ENCODE results near the gene CNTN6.

DNA sequence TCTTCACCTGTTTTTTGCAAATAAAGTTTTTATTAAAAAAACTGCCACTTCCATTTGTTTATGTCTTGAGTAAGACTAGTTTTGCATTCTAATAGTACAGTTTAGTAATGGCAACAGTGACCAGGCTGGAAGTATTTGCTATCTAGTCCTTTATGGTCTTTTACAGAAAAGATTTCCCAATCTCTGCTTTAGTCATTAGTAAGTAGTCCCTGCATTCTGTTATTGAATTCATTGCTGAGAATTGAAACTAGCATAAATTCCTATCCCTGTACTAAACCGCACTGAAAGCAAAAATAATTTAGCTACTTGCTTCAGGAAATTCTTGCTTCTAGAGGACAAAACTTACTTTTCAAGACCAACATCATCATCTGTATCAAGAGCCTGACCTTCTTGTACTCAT, 46.2 kb downstream of the CNTN6 start:
- TF ChIP-seq ZNF138 (CRISPR knock-in tag; conservative IDR thresholded peaks at IDR 0.05) = no peak
- no peak for TF ChIP-seq SMAD4 (CRISPR knock-in tag; IDR thresholded peaks at IDR 0.05)
- no peak for TF ChIP-seq CREM (CRISPR knock-in tag; IDR thresholded peaks at IDR 0.05)
- TF ChIP-seq, protein P1, sequence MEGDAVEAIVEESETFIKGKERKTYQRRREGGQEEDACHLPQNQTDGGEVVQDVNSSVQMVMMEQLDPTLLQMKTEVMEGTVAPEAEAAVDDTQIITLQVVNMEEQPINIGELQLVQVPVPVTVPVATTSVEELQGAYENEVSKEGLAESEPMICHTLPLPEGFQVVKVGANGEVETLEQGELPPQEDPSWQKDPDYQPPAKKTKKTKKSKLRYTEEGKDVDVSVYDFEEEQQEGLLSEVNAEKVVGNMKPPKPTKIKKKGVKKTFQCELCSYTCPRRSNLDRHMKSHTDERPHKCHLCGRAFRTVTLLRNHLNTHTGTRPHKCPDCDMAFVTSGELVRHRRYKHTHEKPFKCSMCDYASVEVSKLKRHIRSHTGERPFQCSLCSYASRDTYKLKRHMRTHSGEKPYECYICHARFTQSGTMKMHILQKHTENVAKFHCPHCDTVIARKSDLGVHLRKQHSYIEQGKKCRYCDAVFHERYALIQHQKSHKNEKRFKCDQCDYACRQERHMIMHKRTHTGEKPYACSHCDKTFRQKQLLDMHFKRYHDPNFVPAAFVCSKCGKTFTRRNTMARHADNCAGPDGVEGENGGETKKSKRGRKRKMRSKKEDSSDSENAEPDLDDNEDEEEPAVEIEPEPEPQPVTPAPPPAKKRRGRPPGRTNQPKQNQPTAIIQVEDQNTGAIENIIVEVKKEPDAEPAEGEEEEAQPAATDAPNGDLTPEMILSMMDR (IDR thresholded peaks at IDR 0.05) = no peak
